ENCODE measurements around the gene HIGD2A.
A peak's percentile ranks its signal among the peaks of the same experiment; 100 is the strongest.

Gene HIGD2A

GRCh38 chr5:176388444-176389134 is at the start of gene HIGD2A, which contains the start of gene NOP16:
HIGD2A (plus strand) TSS chr5:176388751; CDS start chr5:176388820, 69 bp downstream.
NOP16 (minus strand) TSS chr5:176388598; CDS start chr5:176388539, 59 bp downstream.
- no peaks in the 10 kb centered on the region for H3K27me3 ChIP-seq (ENCODE audit: control insufficient read depth in 1 of 2, insufficient read depth in 2 of 2, low read length in 2 of 2)
- H3K9ac ChIP-seq (ENCODE audit: low read depth in 1 of 2, low read length in 2 of 2): peak within 1 kb of the TSS; percentile 98 to 99
- peaks cover 24 to 51% of the 10 kb centered on the region in 2 donors for H3K36me3 ChIP-seq (ENCODE audit: control insufficient read depth in 1 of 2, insufficient read depth in 2 of 2, low read length in 2 of 2)
- peak within 1 kb of the TSS; percentile 97 for H3K27ac ChIP-seq (ENCODE audit: low read depth, low read length)
- no peaks in the 10 kb centered on the region for H3K9me3 ChIP-seq (ENCODE audit: control insufficient read depth in 1 of 2, low read length in 2 of 2)
- peak within 1 kb of the TSS; percentile 89 to 99 for H3K4me3 ChIP-seq (ENCODE audit: low read depth in 1 of 2, low read length in 2 of 2)
- peaks cover 16 to 26% of the 10 kb centered on the region in 2 donors for H3K4me1 ChIP-seq (ENCODE audit: control insufficient read depth in 1 of 2, insufficient read depth in 2 of 2, low read length in 2 of 2)

- Histone ChIP-seq H3K9ac (ENCODE audit: low read depth in 1 of 2, low read length in 2 of 2) (no peak overlapping the region), H3K9me3 (ENCODE audit: control insufficient read depth in 1 of 2, low read length in 2 of 2) (no peaks in the 10 kb centered on the region), H3K4me3 (ENCODE audit: low read depth in 1 of 2, low read length in 2 of 2) (no peak overlapping the region), H3K27me3 (ENCODE audit: control insufficient read depth in 1 of 2, insufficient read depth in 2 of 2, low read length in 2 of 2) (no peaks in the 10 kb centered on the region), H3K4me1 (ENCODE audit: control insufficient read depth in 1 of 2, insufficient read depth in 2 of 2, low read length in 2 of 2) (peaks cover 0 to 17% of the 10 kb centered on the region in 2 donors), H3K36me3 (ENCODE audit: control insufficient read depth in 1 of 2, insufficient read depth in 2 of 2, low read length in 2 of 2) (peaks cover 0 to 20% of the 10 kb centered on the region in 2 donors), H3K27ac (ENCODE audit: low read depth, low read length) (no peak overlapping the region)
These were observed 49.2 kb upstream of the HIGD2A start for GRCh38 chr5:176339304-176339703.

GRCh38 chr5:176341325-176342157 is 47.0 kb upstream of the HIGD2A start:
- Histone ChIP-seq H3K9me3 (ENCODE audit: control insufficient read depth in 1 of 2, low read length in 2 of 2) (no peaks in the 10 kb centered on the region), H3K27ac (ENCODE audit: low read depth, low read length) (no peak overlapping the region), H3K9ac (ENCODE audit: low read depth in 1 of 2, low read length in 2 of 2) (no peak overlapping the region), H3K4me3 (ENCODE audit: low read depth in 1 of 2, low read length in 2 of 2) (no peak overlapping the region), H3K36me3 (ENCODE audit: control insufficient read depth in 1 of 2, insufficient read depth in 2 of 2, low read length in 2 of 2) (peaks cover 4 to 39% of the 10 kb centered on the region in 2 donors), H3K27me3 (ENCODE audit: control insufficient read depth in 1 of 2, insufficient read depth in 2 of 2, low read length in 2 of 2) (no peaks in the 10 kb centered on the region), H3K4me1 (ENCODE audit: control insufficient read depth in 1 of 2, insufficient read depth in 2 of 2, low read length in 2 of 2) (peaks cover 0 to 17% of the 10 kb centered on the region in 2 donors)

- no peak overlapping the region for H3K27ac ChIP-seq (ENCODE audit: low read depth, low read length)
- peaks cover 7 to 39% of the 10 kb centered on the region in 2 donors for H3K36me3 ChIP-seq (ENCODE audit: control insufficient read depth in 1 of 2, insufficient read depth in 2 of 2, low read length in 2 of 2)
These were observed 46.4 kb upstream of the HIGD2A start for GRCh38 chr5:176342158-176342483.

GRCh38 chr5:176342766-176343458 is 45.6 kb upstream of the HIGD2A start:
- peaks cover 13 to 39% of the 10 kb centered on the region in 2 donors for H3K36me3 ChIP-seq (ENCODE audit: control insufficient read depth in 1 of 2, insufficient read depth in 2 of 2, low read length in 2 of 2)
- H3K9me3 ChIP-seq (ENCODE audit: control insufficient read depth in 1 of 2, low read length in 2 of 2): no peaks in the 10 kb centered on the region
- H3K4me1 ChIP-seq (ENCODE audit: control insufficient read depth in 1 of 2, insufficient read depth in 2 of 2, low read length in 2 of 2): peaks cover 0 to 17% of the 10 kb centered on the region in 2 donors
- H3K9ac ChIP-seq (ENCODE audit: low read depth in 1 of 2, low read length in 2 of 2): no peak overlapping the region
- no peaks in the 10 kb centered on the region for H3K27me3 ChIP-seq (ENCODE audit: control insufficient read depth in 1 of 2, insufficient read depth in 2 of 2, low read length in 2 of 2)
- H3K4me3 ChIP-seq (ENCODE audit: low read depth in 1 of 2, low read length in 2 of 2): no peak overlapping the region
- H3K27ac ChIP-seq (ENCODE audit: low read depth, low read length): no peak overlapping the region

More at GRCh38 chr5:176342158-176342483, 46.4 kb upstream of the HIGD2A start:
- Histone ChIP-seq H3K9me3 (ENCODE audit: control insufficient read depth in 1 of 2, low read length in 2 of 2) (no peaks in the 10 kb centered on the region), H3K27me3 (ENCODE audit: control insufficient read depth in 1 of 2, insufficient read depth in 2 of 2, low read length in 2 of 2) (no peaks in the 10 kb centered on the region), H3K4me1 (ENCODE audit: control insufficient read depth in 1 of 2, insufficient read depth in 2 of 2, low read length in 2 of 2) (peaks cover 0 to 17% of the 10 kb centered on the region in 2 donors), H3K9ac (ENCODE audit: low read depth in 1 of 2, low read length in 2 of 2) (no peak overlapping the region), H3K4me3 (ENCODE audit: low read depth in 1 of 2, low read length in 2 of 2) (no peak overlapping the region)

- Histone ChIP-seq H3K27me3 (ENCODE audit: control insufficient read depth in 1 of 2, insufficient read depth in 2 of 2, low read length in 2 of 2) (no peaks in the 10 kb centered on the region), H3K27ac (ENCODE audit: low read depth, low read length) (no peak overlapping the region), H3K9ac (ENCODE audit: low read depth in 1 of 2, low read length in 2 of 2) (no peak overlapping the region), H3K36me3 (ENCODE audit: control insufficient read depth in 1 of 2, insufficient read depth in 2 of 2, low read length in 2 of 2) (peaks cover 59 to 86% of the 10 kb centered on the region in 2 donors), H3K9me3 (ENCODE audit: control insufficient read depth in 1 of 2, low read length in 2 of 2) (no peaks in the 10 kb centered on the region), H3K4me1 (ENCODE audit: control insufficient read depth in 1 of 2, insufficient read depth in 2 of 2, low read length in 2 of 2) (no peaks in the 10 kb centered on the region), H3K4me3 (ENCODE audit: low read depth in 1 of 2, low read length in 2 of 2) (no peak overlapping the region)
These were observed 38.1 kb upstream of the HIGD2A start for GRCh38 chr5:176350416-176350815.

GRCh38 chr5:176352116-176352878 is 36.3 kb upstream of the HIGD2A start:
- Histone ChIP-seq H3K4me3 (ENCODE audit: low read depth in 1 of 2, low read length in 2 of 2) (no peak overlapping the region), H3K36me3 (ENCODE audit: control insufficient read depth in 1 of 2, insufficient read depth in 2 of 2, low read length in 2 of 2) (peaks cover 67 to 84% of the 10 kb centered on the region in 2 donors), H3K9me3 (ENCODE audit: control insufficient read depth in 1 of 2, low read length in 2 of 2) (no peaks in the 10 kb centered on the region), H3K27me3 (ENCODE audit: control insufficient read depth in 1 of 2, insufficient read depth in 2 of 2, low read length in 2 of 2) (no peaks in the 10 kb centered on the region), H3K27ac (ENCODE audit: low read depth, low read length) (no peak overlapping the region), H3K4me1 (ENCODE audit: control insufficient read depth in 1 of 2, insufficient read depth in 2 of 2, low read length in 2 of 2) (no peaks in the 10 kb centered on the region), H3K9ac (ENCODE audit: low read depth in 1 of 2, low read length in 2 of 2) (no peak overlapping the region)

- no peak overlapping the region for H3K27ac ChIP-seq (ENCODE audit: low read depth, low read length)
These were observed 35.0 kb upstream of the HIGD2A start for GRCh38 chr5:176353533-176353932.

GRCh38 chr5:176355400-176356178 is 33.0 kb upstream of the HIGD2A start:
- H3K9ac ChIP-seq (ENCODE audit: low read depth in 1 of 2, low read length in 2 of 2): no peak overlapping the region
- peaks cover 45 to 54% of the 10 kb centered on the region in 2 donors for H3K36me3 ChIP-seq (ENCODE audit: control insufficient read depth in 1 of 2, insufficient read depth in 2 of 2, low read length in 2 of 2)
- H3K4me1 ChIP-seq (ENCODE audit: control insufficient read depth in 1 of 2, insufficient read depth in 2 of 2, low read length in 2 of 2): no peaks in the 10 kb centered on the region
- no peaks in the 10 kb centered on the region for H3K9me3 ChIP-seq (ENCODE audit: control insufficient read depth in 1 of 2, low read length in 2 of 2)
- no peak overlapping the region for H3K4me3 ChIP-seq (ENCODE audit: low read depth in 1 of 2, low read length in 2 of 2)
- H3K27me3 ChIP-seq (ENCODE audit: control insufficient read depth in 1 of 2, insufficient read depth in 2 of 2, low read length in 2 of 2): no peaks in the 10 kb centered on the region
- H3K27ac ChIP-seq (ENCODE audit: low read depth, low read length): no peak overlapping the region

More at GRCh38 chr5:176353533-176353932, 35.0 kb upstream of the HIGD2A start:
- peaks cover 61 to 75% of the 10 kb centered on the region in 2 donors for H3K36me3 ChIP-seq (ENCODE audit: control insufficient read depth in 1 of 2, insufficient read depth in 2 of 2, low read length in 2 of 2)
- no peak overlapping the region for H3K9ac ChIP-seq (ENCODE audit: low read depth in 1 of 2, low read length in 2 of 2)
- no peaks in the 10 kb centered on the region for H3K4me1 ChIP-seq (ENCODE audit: control insufficient read depth in 1 of 2, insufficient read depth in 2 of 2, low read length in 2 of 2)
- H3K4me3 ChIP-seq (ENCODE audit: low read depth in 1 of 2, low read length in 2 of 2): no peak overlapping the region
- H3K27me3 ChIP-seq (ENCODE audit: control insufficient read depth in 1 of 2, insufficient read depth in 2 of 2, low read length in 2 of 2): no peaks in the 10 kb centered on the region
- no peaks in the 10 kb centered on the region for H3K9me3 ChIP-seq (ENCODE audit: control insufficient read depth in 1 of 2, low read length in 2 of 2)
